ENCODE measurements around the gene NISCH.

NISCH gene

GRCh38 chr3:52480768-52481715 is 25.6 kb downstream of the NISCH start:
- no peak for TF ChIP-seq ZBTB7A (IDR thresholded peaks at IDR 0.05; ENCODE audit: low read depth)
- no peak for TF ChIP-seq CEBPB (IDR thresholded peaks at IDR 0.05)
- TF ChIP-seq, protein P1, sequence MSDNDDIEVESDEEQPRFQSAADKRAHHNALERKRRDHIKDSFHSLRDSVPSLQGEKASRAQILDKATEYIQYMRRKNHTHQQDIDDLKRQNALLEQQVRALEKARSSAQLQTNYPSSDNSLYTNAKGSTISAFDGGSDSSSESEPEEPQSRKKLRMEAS (IDR thresholded peaks at IDR 0.05) = no peak
- TF ChIP-seq TEAD4 (IDR thresholded peaks at IDR 0.05) = no peak

DNA sequence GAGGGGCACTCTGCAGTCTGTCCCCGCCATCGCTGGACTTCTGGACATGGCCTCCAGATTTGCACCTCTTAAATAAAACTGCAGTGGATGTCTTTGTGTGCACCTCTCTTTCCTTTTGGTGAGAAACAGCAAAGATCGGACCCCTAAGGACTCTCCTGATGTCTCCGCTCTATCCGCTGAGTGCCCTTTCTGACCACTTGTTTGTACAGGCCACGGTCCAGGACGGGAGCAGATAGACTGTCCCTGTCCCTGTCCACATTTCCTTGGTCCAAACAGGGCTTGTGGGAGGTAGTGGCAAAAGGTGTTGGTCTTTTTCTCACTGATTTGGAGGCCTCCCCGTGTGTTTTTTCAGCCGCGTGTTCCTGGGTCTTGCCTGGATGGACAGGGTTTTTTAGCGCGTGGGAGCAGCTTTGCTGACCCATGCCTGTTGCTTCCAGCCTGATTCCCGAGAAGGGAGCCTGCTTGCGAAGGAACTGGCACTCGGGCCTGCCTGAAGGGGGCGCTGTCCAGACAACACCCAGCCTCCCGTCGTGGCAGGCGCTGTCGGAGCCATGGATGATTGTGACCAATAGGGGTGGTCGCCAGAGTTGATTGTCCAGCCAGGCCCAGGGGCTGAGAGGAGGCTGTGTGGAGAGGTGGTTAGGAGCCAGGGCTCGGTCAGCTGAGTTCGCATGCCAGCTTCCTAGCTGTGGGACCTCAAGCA is 26.6 kb downstream of the NISCH start:
- TF ChIP-seq, protein P2, sequence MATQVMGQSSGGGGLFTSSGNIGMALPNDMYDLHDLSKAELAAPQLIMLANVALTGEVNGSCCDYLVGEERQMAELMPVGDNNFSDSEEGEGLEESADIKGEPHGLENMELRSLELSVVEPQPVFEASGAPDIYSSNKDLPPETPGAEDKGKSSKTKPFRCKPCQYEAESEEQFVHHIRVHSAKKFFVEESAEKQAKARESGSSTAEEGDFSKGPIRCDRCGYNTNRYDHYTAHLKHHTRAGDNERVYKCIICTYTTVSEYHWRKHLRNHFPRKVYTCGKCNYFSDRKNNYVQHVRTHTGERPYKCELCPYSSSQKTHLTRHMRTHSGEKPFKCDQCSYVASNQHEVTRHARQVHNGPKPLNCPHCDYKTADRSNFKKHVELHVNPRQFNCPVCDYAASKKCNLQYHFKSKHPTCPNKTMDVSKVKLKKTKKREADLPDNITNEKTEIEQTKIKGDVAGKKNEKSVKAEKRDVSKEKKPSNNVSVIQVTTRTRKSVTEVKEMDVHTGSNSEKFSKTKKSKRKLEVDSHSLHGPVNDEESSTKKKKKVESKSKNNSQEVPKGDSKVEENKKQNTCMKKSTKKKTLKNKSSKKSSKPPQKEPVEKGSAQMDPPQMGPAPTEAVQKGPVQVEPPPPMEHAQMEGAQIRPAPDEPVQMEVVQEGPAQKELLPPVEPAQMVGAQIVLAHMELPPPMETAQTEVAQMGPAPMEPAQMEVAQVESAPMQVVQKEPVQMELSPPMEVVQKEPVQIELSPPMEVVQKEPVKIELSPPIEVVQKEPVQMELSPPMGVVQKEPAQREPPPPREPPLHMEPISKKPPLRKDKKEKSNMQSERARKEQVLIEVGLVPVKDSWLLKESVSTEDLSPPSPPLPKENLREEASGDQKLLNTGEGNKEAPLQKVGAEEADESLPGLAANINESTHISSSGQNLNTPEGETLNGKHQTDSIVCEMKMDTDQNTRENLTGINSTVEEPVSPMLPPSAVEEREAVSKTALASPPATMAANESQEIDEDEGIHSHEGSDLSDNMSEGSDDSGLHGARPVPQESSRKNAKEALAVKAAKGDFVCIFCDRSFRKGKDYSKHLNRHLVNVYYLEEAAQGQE (IDR thresholded peaks at IDR 0.05; ENCODE audit: low read depth) = no peak
- TF ChIP-seq FOXM1 (IDR thresholded peaks at IDR 0.05; ENCODE audit: borderline replicate concordance, low read depth) (no peak), EP300 (IDR thresholded peaks at IDR 0.05; ENCODE audit: borderline replicate concordance) (no peak), USF1 (IDR thresholded peaks at IDR 0.05) (no peak), CEBPB (IDR thresholded peaks at IDR 0.05) (no peak), CREB1 (IDR thresholded peaks at IDR 0.05; ENCODE audit: low read depth) (no peak), YY1 (IDR thresholded peaks at IDR 0.05; ENCODE audit: low read depth) (no peak)
- TF ChIP-seq, protein P1 (IDR thresholded peaks at IDR 0.05) = no peak

GRCh38 chr3:52483081-52483480 is 27.7 kb downstream of the NISCH start:
- TF ChIP-seq TAF1 (IDR thresholded peaks at IDR 0.05; ENCODE audit: low read depth) = no peak
- no peak for TF ChIP-seq CREB1 (IDR thresholded peaks at IDR 0.05; ENCODE audit: low read depth)
- TF ChIP-seq EP300 (IDR thresholded peaks at IDR 0.05; ENCODE audit: borderline replicate concordance) = no peak
- TF ChIP-seq CEBPB (IDR thresholded peaks at IDR 0.05) = no peak
- TF ChIP-seq TCF12 (IDR thresholded peaks at IDR 0.05; ENCODE audit: low read depth) = no peak
- TF ChIP-seq, protein P1 (IDR thresholded peaks at IDR 0.05) = no peak
- TF ChIP-seq YY1 (IDR thresholded peaks at IDR 0.05; ENCODE audit: low read depth) = no peak
- TF ChIP-seq FOXM1 (IDR thresholded peaks at IDR 0.05; ENCODE audit: borderline replicate concordance, low read depth) = no peak
- TF ChIP-seq USF1 (IDR thresholded peaks at IDR 0.05) = no peak
- TF ChIP-seq TEAD4 (IDR thresholded peaks at IDR 0.05) = no peak
- no peak for TF ChIP-seq ZBTB7A (IDR thresholded peaks at IDR 0.05; ENCODE audit: low read depth)
- TF ChIP-seq NFIC (IDR thresholded peaks at IDR 0.05) = no peak
- no peak for TF ChIP-seq EGR1 (IDR thresholded peaks at IDR 0.05)
- TF ChIP-seq, protein P2 (IDR thresholded peaks at IDR 0.05; ENCODE audit: low read depth) = no peak
- no peak for TF ChIP-seq RAD21 (IDR thresholded peaks at IDR 0.05; ENCODE audit: low read depth)

DNA sequence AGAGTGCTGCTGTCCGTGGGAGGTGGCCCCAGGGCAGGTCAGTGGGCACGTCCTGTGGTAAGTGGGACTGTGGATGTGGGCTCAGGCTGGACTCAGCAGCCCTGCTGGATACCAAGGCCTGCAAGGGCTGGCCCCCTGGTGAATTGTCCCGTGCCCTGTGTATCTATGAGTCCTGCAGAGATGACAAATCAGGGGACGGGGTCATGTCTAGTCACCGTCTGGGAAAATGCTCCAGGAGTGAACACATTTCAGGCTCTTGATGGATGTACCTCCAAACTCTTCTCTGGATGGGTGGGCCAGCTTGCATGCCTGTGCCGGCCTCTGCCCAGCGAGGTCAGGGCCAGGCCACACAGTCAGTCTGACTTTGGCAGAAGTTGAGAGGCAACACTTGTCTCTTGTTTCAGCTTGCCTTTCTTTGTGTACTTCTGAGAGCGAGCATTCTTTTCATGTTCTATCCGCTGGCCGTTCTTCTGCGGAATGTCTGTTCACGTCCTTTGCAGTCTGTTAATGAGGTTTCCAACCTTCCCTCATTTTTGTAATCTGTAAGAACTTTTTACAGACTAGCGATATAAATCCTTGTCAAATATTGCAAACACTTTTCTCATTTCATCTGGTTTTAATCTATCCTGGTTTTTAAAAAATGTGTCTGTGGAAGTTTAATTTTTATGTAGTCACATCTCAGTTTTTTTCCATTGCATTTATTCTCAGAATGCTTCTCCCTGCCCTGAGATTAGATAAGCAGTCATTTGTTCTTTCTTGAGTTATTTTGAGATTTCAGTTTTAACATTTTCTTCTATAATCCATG is 28.4 kb downstream of the NISCH start:
- TF ChIP-seq TAF1 (IDR thresholded peaks at IDR 0.05; ENCODE audit: low read depth) (no peak), CEBPB (IDR thresholded peaks at IDR 0.05) (no peak), EP300 (IDR thresholded peaks at IDR 0.05; ENCODE audit: borderline replicate concordance) (no peak), NFIC (IDR thresholded peaks at IDR 0.05) (no peak), RAD21 (IDR thresholded peaks at IDR 0.05; ENCODE audit: low read depth) (no peak), CREB1 (IDR thresholded peaks at IDR 0.05; ENCODE audit: low read depth) (no peak), FOXM1 (IDR thresholded peaks at IDR 0.05; ENCODE audit: borderline replicate concordance, low read depth) (no peak), TEAD4 (IDR thresholded peaks at IDR 0.05) (no peak), YY1 (IDR thresholded peaks at IDR 0.05; ENCODE audit: low read depth) (no peak), USF1 (IDR thresholded peaks at IDR 0.05) (no peak)
- TF ChIP-seq, protein P1 (IDR thresholded peaks at IDR 0.05) = no peak

Measured in Ishikawa (cell line).